ENCODE measurements around the gene TPST2.

- TF ChIP-seq, protein P1, sequence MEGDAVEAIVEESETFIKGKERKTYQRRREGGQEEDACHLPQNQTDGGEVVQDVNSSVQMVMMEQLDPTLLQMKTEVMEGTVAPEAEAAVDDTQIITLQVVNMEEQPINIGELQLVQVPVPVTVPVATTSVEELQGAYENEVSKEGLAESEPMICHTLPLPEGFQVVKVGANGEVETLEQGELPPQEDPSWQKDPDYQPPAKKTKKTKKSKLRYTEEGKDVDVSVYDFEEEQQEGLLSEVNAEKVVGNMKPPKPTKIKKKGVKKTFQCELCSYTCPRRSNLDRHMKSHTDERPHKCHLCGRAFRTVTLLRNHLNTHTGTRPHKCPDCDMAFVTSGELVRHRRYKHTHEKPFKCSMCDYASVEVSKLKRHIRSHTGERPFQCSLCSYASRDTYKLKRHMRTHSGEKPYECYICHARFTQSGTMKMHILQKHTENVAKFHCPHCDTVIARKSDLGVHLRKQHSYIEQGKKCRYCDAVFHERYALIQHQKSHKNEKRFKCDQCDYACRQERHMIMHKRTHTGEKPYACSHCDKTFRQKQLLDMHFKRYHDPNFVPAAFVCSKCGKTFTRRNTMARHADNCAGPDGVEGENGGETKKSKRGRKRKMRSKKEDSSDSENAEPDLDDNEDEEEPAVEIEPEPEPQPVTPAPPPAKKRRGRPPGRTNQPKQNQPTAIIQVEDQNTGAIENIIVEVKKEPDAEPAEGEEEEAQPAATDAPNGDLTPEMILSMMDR (IDR thresholded peaks at IDR 0.05), result no peak
- TF ChIP-seq POLR2A (IDR thresholded peaks at IDR 0.05) (no peak), EP300 (IDR thresholded peaks at IDR 0.05) (no peak)
Measured at GRCh38 chr22:26482161-26482560, 107.8 kb downstream of the TPST2 start.

All from tibial nerve (tissue), 4 donors.